Activated CD4-positive, CD25-positive, alpha-beta regulatory T cell (primary cell): ENCODE measurements around the gene HAGH.
A peak's percentile ranks its signal among the peaks of the same experiment; 100 is the strongest.

Source experiments
- DNase-seq, 4 experiments: peaks; one replicate each; lab custom pipeline; 2025; lab: John Stamatoyannopoulos, UW

The HAGH gene

DNA sequence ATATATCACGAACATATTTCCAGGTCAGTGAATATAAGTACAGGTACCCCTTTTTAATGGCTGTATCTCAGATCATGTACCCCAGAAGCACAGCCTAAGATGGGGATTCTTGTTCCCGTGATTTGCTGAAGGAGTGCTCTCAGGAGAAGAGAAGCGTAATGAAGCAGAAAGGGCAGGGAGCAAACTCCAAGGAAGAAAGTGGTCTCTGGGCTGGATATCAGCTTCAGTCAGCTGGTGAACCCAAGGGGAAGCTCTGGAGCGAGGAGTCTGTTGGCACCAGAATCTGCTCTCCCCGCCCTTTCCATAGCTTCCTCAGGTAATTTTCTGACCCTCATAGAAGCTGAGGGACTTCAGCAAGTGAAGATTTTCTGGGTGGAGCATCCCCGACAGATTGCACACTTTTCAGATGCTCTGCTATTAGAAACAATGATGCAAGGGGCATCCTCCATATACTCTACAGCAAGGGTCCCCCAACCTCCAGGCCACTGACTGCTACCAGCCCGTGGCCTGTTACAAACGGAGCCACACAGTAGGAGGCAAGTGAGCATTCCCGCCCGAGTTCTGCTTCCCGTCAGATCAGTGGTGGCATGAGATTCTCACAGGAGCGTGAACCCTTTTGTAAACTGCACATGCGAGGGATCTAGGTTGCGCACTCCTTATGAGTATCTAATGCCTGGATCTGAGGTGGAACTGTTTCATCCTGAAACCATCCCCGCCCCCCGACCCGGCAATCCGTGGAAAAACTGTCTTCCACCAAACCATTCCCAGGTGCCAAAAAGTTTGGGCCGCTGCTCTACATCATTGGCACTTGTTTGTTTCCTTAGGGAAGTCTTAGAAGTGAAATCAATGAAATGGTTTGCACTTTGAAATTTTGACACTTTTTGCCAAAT lies 4.8 kb upstream of the HAGH start:
- DNase-seq = no peak

DNA sequence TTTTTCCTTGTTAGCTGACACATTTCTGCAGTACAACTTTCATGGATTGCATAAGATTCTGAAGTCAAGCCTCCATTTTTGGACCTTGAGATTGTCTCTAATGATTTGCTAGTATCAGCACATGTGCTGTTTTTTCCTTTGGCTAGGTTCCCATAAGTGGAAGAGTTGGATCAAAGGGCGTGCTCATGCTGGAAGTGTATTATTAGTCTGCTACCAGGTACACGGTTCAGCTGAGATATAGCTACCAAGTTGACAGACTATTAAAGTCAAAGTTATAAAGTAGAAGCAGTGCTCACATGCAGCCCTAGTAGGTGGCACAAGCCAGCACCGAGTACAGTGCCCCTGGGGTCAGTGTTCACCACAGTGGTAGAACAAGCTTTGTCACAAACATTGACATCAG lies 3.6 kb upstream of the HAGH start:
- no peak for DNase-seq

DNA sequence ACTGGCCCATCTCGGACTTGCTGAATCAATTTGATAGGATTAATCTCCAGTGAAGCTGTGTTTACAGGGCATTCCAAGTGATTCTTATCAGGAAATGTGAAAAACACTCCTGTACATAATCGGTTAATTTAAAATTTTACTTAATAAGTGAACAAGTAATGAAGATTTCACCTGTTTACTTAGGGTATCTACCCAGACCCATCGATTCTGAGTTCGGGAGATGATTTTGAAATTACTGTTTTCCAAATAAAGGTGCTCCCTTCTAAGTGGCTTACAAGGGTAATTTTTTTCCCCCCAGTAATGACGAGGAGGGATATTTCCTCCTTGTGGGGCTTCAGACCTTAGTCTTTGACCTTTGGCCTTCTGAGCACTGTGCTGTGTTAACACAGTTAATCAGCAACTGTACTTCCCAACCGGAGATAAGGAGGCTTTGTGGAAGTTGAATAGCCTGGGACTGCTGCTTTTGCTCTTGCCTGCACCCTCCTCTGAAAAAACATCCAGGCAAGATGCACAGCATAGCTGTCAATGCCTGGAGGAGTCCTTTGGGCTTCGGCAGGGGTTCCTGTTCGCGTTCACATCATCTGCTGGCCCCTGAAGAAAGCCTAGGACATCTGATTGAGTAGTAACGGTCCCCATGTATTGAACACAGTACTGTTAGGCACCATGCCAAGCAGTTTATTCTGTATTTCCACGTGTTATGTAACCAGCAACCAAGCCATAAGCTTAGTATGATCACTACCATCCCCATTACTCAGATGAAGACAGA lies 2.2 kb upstream of the HAGH start:
- DNase-seq = no peak

DNA sequence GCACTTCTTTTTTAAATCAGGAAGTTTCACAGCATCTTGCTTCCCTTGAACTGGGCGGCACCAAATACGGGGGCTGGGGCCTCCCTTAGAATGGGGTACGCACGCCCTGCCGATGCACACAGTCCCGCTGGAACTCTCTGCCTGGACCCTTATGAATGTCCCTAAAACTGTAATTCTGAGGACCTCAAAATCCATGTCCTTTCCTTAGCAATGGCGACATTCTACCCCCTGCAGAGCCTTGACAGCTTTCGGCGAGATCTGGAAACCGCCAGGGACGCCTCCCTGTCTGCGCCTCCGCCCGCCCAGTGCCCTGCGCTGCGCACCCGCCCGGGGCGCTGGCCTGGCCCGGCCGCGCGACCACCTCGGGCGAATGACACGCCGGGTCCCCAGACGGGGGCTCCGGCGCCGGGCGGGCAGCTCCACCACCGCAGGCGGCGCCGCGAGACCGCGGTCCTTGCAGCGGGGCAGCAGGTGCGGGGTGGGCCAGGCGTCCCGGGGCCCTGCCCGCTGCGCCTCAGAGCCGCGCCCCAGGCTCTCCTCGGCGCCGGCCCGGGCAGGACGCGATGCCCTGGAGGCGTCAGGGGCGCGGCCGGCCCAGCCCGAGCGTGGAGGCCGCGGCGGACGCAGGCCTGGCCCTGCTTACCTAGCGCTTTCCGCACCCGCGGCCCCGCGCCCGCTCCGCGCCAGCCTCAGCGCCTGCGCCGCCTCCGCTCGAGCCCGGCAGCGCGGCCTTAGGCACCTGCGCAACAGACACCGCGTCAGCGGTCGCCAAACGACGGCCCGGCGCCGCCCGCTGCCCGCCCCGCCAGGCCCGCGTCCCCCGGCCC lies 548 bp downstream of the HAGH start:
- DNase-seq = peak; percentile 37 to 69 (median 58)

DNA sequence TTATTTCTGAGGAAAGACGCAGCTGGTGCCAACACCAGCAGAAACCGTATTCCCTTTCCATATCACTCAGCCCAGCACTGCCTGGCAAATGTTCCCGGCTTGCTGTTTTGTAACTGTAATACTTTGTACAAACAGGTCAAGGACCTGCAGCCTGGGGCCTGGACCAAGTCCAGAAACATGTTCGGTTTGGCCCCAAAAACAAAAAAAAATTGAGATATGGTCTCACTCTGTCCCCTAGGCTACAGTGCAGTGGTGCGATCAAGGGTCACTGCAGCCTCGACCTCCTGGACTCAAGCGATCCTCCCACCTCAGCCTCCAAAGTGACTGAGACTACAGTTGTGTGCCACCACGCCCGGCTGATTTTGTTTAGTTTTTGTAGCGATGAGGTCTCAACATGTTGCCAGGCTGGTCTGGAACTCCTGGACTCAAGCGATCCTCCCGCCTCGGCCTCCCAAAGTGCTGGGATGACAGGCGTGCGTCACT lies 1.2 kb downstream of the HAGH start:
- DNase-seq = no peak

DNA sequence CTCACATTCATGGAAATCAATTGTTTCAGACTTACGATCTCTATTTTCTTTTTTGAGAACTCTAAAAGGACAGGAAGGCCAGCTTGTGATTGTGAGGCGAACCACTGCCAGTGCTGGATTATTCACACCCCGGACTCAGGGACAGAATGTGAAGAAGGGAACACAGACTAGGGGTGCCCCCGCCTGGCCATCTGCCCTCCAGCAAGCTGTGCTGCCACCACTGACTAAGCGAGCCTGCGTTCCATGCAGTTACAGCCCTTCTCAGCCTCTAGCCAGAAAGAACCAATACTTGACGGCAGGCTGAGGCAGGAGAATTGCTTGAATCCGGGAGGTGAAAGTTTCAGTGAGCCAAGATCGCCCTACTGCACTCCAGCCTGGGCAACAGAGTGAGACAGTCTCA lies 2.8 kb downstream of the HAGH start:
- DNase-seq = no peak

DNA sequence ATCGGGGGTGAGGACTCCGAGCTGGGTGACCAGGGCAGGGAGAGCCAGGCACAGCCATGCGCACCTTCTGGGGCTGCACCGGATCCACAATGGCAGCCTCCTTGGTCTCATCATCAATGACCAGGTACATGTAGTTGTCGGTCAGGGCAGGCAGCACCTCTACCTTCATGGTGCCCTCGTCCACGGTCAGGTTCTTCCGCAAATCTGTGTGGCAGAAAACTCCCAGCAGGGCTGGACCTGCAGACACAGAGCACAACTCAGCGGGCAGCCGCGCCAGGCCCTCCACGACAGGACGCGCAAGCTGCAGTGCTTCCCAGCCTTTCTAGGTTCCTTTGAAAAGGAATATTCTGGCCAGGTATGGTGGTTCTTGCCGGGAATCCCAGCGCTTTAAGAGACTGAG lies 3.8 kb downstream of the HAGH start:
- DNase-seq = no peak

DNA sequence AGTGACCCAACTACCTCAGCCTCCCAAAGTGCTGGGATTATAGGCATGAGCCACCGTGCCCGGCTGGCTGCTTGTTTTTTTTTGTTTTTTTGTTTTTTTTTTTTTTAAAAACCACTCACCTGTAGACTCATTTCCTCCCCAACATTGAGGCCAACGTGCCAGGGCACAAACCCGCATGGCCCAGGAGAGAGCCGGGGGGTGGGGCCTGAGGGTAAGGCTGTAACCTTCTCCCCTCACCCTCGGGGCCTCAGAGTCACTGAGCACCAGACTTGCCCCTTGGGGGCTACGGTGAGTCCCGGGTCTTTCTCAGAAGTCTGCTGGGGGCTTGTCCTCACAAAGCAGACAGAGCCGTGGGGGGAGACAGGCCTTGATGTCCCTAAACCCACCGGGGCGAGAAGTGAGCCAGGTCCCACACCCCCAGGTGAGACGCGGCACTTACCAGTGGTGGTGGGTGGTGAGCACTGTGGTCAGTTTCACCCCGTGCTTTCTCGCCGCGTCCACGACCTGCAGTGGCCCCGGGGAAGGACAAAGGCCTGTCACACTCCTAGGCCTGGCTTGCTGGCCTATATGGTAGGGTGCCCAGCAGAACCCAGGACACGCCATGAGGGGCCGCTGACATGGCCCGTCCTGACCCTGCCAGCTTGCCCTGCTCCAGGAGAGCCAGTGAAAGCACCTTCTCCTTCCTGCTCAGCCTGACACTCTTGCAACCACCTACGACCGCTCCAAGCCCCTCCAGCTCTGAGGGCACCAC lies 4.6 kb downstream of the HAGH start:
- no peak for DNase-seq

DNA sequence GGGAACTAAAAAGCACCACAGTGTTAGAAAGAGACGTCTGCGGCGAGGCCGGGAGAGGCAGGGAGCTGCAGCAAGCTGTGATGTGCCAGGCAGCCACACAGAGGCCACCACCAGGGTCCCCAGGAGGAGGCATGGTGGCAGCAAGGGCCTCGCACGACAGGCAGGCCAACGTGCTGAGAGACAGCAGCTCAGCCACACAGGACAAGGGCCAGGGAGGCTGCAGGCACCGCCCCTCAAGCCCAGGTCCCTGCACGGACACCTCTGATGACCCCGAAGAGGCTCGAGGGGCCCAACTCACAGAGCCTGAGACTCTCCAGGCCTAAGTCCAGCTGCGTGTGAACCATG lies 5.7 kb downstream of the HAGH start:
- no peak for DNase-seq

DNA sequence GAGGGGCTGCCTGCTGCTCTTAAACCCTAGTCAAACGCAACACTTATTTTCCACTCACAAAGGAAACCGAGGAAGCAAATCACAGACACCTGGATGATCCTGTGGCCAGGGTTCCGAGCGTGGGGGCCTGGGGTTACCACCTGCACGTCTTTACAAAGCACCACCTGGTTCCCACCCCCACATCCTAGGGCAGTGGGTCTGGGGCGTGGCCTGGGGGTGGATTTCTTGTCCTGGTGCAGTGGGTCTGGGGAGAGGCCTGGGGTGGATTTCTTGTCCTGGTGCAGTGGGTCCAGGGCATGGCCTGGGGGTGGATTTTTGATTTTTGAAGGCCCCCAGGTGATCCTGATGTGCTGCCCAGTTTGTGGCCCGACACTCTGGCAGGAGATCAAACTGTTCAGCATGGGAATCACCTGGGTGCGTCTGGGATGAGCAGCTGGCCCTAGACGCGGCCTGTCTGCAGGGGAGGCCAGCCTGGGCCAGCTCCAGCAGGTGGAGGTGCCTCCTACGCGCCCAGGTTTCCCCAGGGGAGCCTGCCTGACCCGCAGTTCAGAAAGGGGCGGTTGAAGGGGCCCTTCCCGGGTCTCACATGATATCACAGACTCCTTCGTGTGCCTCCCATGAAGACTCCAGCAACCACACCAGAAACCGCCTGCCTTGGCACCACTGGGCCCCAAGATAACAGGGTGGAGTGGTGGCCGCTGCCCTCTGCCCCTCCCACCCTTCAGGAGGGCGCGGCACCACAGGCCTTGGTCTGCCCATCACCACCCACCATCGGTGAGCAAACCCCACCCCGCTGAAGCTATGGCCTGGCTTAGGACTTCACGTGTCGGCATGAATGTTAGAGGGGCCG lies 6.3 kb downstream of the HAGH start:
- DNase-seq = no peak

DNA sequence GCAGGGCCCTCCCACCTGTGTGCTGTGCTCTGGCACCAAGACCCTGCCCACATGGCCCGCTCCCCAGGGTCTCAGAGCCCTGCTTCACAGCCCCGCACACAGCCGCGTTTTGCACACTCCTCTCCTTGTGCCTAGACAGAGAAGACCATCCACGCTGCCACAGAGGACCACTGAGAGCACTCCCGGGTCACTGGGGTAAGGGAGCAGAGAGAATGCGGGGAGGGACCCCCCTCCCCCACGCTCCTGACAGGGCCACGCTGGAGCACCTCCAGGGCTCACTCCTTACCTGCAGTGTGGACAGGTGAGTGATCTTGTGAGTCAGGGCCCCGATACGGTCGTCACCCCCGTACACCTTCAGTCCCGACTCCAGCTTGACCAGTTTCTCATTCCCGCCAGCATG lies 7.0 kb downstream of the HAGH start:
- no peak for DNase-seq

DNA sequence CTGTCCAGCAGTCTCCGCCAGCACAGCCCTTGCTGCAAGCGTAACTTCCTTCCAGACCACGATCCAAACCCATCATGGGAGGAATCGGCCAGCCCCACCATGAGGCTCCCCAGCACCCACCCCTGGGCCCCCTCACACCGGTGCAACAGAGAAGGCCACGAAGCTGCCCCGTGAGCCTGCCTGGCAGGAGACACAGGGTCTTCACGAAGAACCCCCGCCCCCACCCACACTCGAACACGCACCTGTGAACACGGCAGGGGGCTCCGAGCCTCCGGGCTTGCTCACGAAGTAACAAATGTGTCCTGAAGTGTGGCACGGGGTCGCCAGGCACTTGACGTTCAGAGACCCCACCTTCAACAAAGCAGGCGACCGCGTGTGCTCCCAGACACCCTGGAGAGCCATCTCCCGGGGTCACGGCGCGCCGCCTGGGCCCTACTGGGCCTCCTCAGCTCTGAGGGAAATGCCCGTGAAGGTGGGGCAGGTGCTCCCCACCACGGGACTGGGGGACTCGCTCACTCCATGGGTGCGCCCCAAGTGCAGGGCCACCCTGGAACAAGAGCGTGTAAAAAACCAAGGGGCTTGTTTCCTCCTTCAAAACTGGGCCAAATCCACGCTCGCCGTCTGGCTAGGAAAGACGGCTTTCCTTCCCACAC lies 7.6 kb downstream of the HAGH start:
- DNase-seq = no peak

DNA sequence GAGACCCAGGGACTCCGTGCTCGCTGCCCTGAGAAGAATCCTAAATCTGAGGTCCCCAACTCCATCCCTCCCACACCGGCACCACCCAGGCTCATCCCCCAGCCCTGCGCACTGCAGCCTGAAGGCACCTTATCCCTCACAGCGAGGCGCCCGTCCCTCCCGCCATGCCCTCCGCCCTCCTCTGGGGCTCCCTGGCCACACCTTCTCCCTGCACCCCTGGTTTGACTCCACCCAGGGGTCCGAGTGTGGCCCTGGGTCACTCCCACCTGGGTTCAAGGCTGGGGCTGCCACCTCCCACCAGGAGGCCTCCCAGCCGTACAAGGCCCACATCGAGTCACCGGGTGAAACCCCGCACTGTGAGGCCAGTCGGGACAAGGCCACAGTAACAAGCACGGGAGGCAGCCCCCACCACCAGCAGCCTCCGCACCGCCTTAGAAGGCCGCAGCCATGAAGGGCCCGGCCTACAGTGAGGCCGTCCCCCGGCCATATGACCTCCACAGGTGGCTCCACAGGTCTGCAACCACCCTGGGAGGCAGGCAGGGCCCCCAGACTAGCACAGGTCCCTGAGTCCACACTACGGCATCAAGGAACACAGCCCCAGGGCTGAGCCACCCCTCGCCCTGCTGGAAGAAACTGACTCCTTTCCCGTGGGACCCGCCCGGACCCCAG lies 8.3 kb downstream of the HAGH start:
- no peak for DNase-seq

DNA sequence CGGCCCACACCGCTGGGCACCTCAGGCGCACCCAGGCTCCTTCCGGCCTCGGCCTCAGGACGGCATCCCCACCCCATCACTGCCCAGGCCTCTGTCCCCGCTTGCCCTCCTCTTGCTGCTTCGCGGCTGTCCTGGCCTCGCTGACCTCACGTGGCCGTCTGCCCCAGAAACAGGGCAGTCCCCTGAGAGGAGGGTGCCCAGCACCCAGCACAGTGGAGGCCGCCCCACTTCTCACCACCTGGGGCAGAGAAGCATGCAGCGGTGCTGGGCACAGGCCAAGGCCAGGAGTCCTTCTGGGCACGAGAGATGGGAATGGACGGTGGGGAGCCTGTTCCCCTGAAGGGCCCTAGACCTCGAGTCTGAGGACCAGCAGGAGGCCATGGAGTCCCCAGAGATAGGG lies 8.9 kb downstream of the HAGH start:
- no peak for DNase-seq

DNA sequence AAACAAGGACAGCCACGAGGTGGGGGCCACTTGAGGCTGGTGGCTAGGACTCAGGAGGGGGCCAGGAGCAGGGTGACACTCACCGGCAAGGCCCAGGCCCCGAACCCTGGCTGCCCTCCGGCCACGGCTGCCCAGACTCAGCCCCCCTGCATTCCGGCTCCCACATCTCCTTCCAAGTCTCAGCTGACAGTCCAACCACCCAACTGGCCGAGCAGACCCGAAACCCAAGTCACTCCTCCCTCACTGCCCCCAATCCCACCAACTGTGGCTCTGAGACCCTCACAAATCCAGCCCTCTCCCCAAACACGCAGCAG lies 9.4 kb downstream of the HAGH start:
- DNase-seq = no peak

DNA sequence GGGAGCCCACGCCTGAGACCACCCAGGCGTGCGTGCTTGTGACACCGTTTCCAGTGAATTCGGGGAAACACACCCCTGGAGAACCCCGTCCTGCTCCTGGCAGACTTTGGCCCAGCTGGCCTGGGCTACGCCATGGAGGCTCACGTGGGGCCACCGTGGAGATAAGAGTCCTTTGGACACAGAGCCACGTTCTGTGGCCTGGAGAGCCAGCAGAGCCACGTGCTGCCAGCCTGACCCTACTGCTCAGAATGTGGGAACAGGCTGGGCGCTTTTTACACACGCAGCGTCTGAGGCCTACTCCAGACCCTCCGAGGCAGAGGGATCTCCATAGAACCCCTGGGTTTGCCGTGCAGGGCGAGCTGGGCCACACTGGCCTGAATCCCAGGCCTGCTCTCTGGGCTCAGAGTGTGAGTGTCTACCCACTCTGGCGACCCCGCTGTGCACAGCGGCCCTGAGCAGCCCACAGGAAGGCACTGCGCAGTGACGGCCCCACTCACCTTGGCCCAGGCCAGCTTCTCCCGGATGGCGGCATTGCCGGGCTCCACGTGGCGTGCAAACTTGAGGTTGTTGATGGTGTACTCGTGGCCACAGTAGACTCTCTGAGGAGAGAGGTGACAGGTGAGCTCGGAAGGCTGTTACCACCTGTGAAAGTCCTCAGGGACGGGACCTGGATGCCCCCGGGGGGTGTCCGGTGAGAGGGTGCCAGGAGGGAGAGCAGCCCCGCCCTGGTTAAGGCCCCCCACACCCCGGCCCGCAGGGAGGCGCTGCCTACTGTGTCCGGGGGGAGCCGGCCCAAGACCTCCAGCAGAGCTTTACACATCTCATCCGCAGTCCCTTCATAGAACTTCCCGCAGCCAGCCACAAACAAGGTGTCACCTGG lies 10.0 kb downstream of the HAGH start:
- DNase-seq = no peak

DNA sequence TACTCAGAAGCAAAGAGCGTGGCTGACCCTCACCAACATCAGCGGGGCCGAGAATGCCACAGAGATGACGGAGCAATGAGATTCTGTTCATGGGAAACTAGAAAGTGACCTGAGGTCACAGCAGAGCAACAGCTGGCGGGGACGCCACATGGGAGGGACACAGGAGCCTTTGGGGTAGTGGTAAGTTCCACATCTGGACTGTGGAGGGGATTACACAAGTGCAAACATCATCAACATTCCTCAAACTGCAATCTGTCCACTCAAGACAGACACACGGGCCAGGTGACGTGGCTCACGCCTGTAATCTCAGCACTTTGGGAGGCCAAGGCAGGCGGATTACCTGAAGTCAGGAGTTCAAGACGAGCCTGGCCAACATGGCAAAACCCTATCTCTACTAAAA lies 11.2 kb downstream of the HAGH start:
- no peak for DNase-seq

DNA sequence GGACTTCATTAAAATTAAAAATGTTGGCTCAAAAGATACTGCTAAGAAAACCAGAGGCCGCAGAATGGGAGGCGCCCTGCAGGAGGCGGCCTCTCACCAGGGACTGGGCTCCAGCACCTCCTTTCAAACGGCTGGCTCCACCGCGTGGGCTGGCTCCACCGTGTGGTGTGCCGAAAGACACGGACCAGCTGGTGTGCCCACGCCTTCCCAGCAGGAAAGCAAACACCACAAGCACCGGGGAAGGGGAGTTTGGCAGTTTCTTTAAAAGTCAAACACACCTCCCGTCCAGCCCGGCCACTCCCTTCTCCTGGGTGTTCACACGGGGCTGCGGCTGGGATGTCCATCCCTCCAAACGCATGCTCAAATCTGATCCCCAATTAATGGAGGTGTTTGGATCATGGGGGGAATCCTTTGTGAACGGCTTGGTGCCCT lies 13.9 kb downstream of the HAGH start:
- DNase-seq = peak in 1 of 4 experiments; percentile 33

DNA sequence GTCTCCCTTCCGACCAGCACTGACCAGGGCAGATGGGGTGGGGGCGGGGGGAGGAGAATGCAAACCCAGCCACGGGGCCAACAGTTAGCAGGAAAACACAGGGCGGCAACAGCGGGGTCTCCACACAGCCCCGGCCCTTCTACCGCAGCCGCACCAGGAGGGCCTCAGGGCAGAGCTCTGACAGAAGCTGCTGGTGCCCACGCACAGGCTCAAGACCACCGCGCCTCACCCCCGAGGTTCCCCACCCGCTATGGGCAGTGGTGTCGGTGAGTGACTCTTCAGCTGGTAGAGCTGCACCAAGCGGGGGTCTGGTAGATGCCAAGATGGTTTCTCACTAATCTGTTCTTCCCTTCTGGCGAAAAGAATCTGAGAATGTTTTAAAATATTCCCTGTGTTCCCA lies 16.1 kb downstream of the HAGH start:
- no peak for DNase-seq
